BLaER1 treated with 17β-estradiol and CSF1 and Interleukin-3, amounts not matched to agents 10 nM and 100 nM (cell line): Measurements from ENCODE around the gene EFCC1.
A peak's percentile ranks its signal among the peaks of the same experiment; 100 is the strongest.

ENCODE experiments used
- H3K27ac ChIP-seq, 11 experiments: shearing (Covaris generic); formaldehyde crosslinking; 2 replicates each; pipeline ENCODE4 v1.8.1; 2022
- H3K27me3 ChIP-seq, 11 experiments: shearing (Covaris generic); formaldehyde crosslinking; 2 replicates each; pipeline ENCODE4 v1.8.1; 2022
- H3K36me3 ChIP-seq, 11 experiments: shearing (Covaris generic); formaldehyde crosslinking; 2 replicates each; pipeline ENCODE4 v1.8.1; 2022
- H3K4me1 ChIP-seq, 10 experiments: shearing (Covaris generic); formaldehyde crosslinking; 2 replicates each; pipeline ENCODE4 v1.8.1; 2022
- H3K4me2 ChIP-seq, 11 experiments: shearing (Covaris generic); formaldehyde crosslinking; 2 replicates each; pipeline ENCODE4 v1.8.1; 2022
- H3K4me3 ChIP-seq, 10 experiments: shearing (Covaris generic); formaldehyde crosslinking; 2 replicates each; pipeline ENCODE4 v1.8.1; 2022
- H3K9ac ChIP-seq, 11 experiments: shearing (Covaris generic); formaldehyde crosslinking; 2 replicates each; pipeline ENCODE4 v1.8.1; 2022
- H3K9me3 ChIP-seq, 11 experiments: shearing (Covaris generic); formaldehyde crosslinking; replicated peaks in 1 of 11; 2 replicates each; pipeline ENCODE4 v1.8.1; 2022
- H4K20me1 ChIP-seq, 11 experiments: shearing (Covaris generic); formaldehyde crosslinking; 2 replicates each; pipeline ENCODE4 v1.8.1; 2022
- Cebpa-rat ChIP-seq, 11 experiments: shearing (Covaris generic); IDR thresholded peaks; 2 replicates each; pipeline ENCODE4 v1.8.1; 2022

EFCC1 gene

GRCh38 chr3:129054605-129055104 lies 53.6 kb downstream of the EFCC1 start:
- no peak overlapping the region for H3K9ac ChIP-seq
- H3K4me3 ChIP-seq, result no peak overlapping the region
- H3K4me1 ChIP-seq, result peaks cover 17 to 80% (median 56%) of the 10 kb centered on the region in 10 experiments
- no peak overlapping the region for H3K27ac ChIP-seq
- no peak for TF ChIP-seq Cebpa-rat (IDR thresholded peaks at IDR 0.05)
- H3K36me3 ChIP-seq, result no peaks in the 10 kb centered on the region
- H3K27me3 ChIP-seq, result no peaks in the 10 kb centered on the region
- H4K20me1 ChIP-seq, result peaks cover 0 to 8% (median 0%) of the 10 kb centered on the region in 11 experiments; a peak in 1 of 22 replicates
- no peak overlapping the region for H3K4me2 ChIP-seq
- H3K9me3 ChIP-seq, result no peaks in the 10 kb centered on the region

GRCh38 chr3:129056451-129057173 lies 55.5 kb downstream of the EFCC1 start:
- peaks cover 0 to 8% (median 0%) of the 10 kb centered on the region in 11 experiments; a peak in 1 of 22 replicates for H4K20me1 ChIP-seq
- H3K4me1 ChIP-seq, result peaks cover 37 to 85% (median 67%) of the 10 kb centered on the region in 10 experiments
- H3K9ac ChIP-seq, result no peak overlapping the region
- no peaks in the 10 kb centered on the region for H3K9me3 ChIP-seq
- H3K4me3 ChIP-seq, result no peak overlapping the region
- no peaks in the 10 kb centered on the region for H3K36me3 ChIP-seq
- H3K27me3 ChIP-seq, result peaks cover 0 to 8% (median 0%) of the 10 kb centered on the region in 11 experiments; a peak in 4 of 22 replicates
- H3K4me2 ChIP-seq, result peak overlapping the region in 4 of 11 experiments; percentile 17 to 33 (median 25); a peak in 8 of 22 replicates
- no peak for TF ChIP-seq Cebpa-rat (IDR thresholded peaks at IDR 0.05)
- H3K27ac ChIP-seq, result no peak overlapping the region

GRCh38 chr3:129057249-129057648 lies 56.1 kb downstream of the EFCC1 start:
- TF ChIP-seq Cebpa-rat (IDR thresholded peaks at IDR 0.05), result no peak
- H3K4me1 ChIP-seq, result peaks cover 43 to 86% (median 67%) of the 10 kb centered on the region in 10 experiments
- H3K36me3 ChIP-seq, result no peaks in the 10 kb centered on the region
- H3K4me2 ChIP-seq, result peak overlapping the region in 3 of 11 experiments; percentile 98 to 99 (median 98); a peak in 4 of 22 replicates
- no peak overlapping the region for H3K9ac ChIP-seq
- no peaks in the 10 kb centered on the region for H3K9me3 ChIP-seq
- peaks cover 0 to 8% (median 0%) of the 10 kb centered on the region in 11 experiments; a peak in 1 of 22 replicates for H4K20me1 ChIP-seq
- peaks cover 0 to 13% (median 0%) of the 10 kb centered on the region in 11 experiments; a peak in 4 of 22 replicates for H3K27me3 ChIP-seq
- no peak overlapping the region for H3K4me3 ChIP-seq
- no peak overlapping the region for H3K27ac ChIP-seq

GRCh38 chr3:129058441-129059200 lies 57.5 kb downstream of the EFCC1 start:
- no peaks in the 10 kb centered on the region for H3K36me3 ChIP-seq
- H4K20me1 ChIP-seq, result peaks cover 0 to 8% (median 0%) of the 10 kb centered on the region in 11 experiments; a peak in 1 of 22 replicates
- H3K9ac ChIP-seq, result peak overlapping the region in 4 of 11 experiments; percentile 48 to 76 (median 68); a peak in 5 of 22 replicates
- H3K4me2 ChIP-seq, result peak overlapping the region; percentile 87 to 99 (median 97)
- H3K4me1 ChIP-seq, result peaks cover 43 to 88% (median 76%) of the 10 kb centered on the region in 10 experiments
- TF ChIP-seq Cebpa-rat (IDR thresholded peaks at IDR 0.05), result no peak
- H3K27ac ChIP-seq, result peak overlapping the region in 5 of 11 experiments; percentile 58 to 83 (median 79); a peak in 6 of 22 replicates
- no peaks in the 10 kb centered on the region for H3K9me3 ChIP-seq
- peak overlapping the region in 1 of 10 experiments; percentile 42; a peak in 1 of 20 replicates for H3K4me3 ChIP-seq
- H3K27me3 ChIP-seq, result peaks cover 0 to 13% (median 0%) of the 10 kb centered on the region in 11 experiments; a peak in 4 of 22 replicates

- Histone ChIP-seq H3K4me3 (peak overlapping the region in 5 of 10 experiments; percentile 34 to 57 (median 42); a peak in 6 of 20 replicates), H3K36me3 (no peaks in the 10 kb centered on the region), H4K20me1 (peaks cover 0 to 8% (median 0%) of the 10 kb centered on the region in 11 experiments; a peak in 1 of 22 replicates), H3K4me1 (peaks cover 43 to 92% (median 82%) of the 10 kb centered on the region in 10 experiments), H3K9ac (peak overlapping the region in 10 of 11 experiments; percentile 6 to 76 (median 52); a peak in 17 of 22 replicates), H3K27me3 (peaks cover 0 to 13% (median 0%) of the 10 kb centered on the region in 11 experiments; a peak in 4 of 22 replicates), H3K9me3 (no peaks in the 10 kb centered on the region), H3K4me2 (peak overlapping the region; percentile 87 to 99 (median 97)), H3K27ac (peak overlapping the region in 9 of 11 experiments; percentile 35 to 83 (median 69); a peak in 18 of 22 replicates)
- no peak for TF ChIP-seq Cebpa-rat (IDR thresholded peaks at IDR 0.05)
Measured at GRCh38 chr3:129059311-129059958, 58.3 kb downstream of the EFCC1 start.

GRCh38 chr3:129060276-129061022 lies 59.3 kb downstream of the EFCC1 start, which contains the start of gene GP9:
Gene GP9, plus strand, starts transcription at chr3:129060779. Its CDS starts 961 bp downstream, at chr3:129061740.
- Histone ChIP-seq H3K4me3 (peak within 1 kb of the TSS in 8 of 10 experiments; percentile 15 to 57 (median 37); a peak in 14 of 20 replicates), H3K9ac (peak within 1 kb of the TSS; percentile 5 to 76 (median 51); a peak in 19 of 22 replicates), H3K27ac (peak within 1 kb of the TSS in 9 of 11 experiments; percentile 35 to 83 (median 69); a peak in 18 of 22 replicates), H3K27me3 (peaks cover 0 to 13% (median 0%) of the 10 kb centered on the region in 11 experiments; a peak in 4 of 22 replicates), H4K20me1 (peaks cover 0 to 8% (median 0%) of the 10 kb centered on the region in 11 experiments; a peak in 1 of 22 replicates), H3K4me2 (peak within 1 kb of the TSS; percentile 87 to 99 (median 97)), H3K36me3 (no peaks in the 10 kb centered on the region), H3K4me1 (peaks cover 43 to 97% (median 91%) of the 10 kb centered on the region in 10 experiments), H3K9me3 (no peaks in the 10 kb centered on the region)
- TF ChIP-seq Cebpa-rat (IDR thresholded peaks at IDR 0.05), result no peak
